ENCODE measurements around the gene TOMT. TPM values are rescaled to one million over a fixed set of nuclear protein-coding genes. Genes with fewer than 3 reads are reported as not detected.

TOMT gene
- total RNA-seq, result under 1 TPM in 1 of 5 experiments, not detected in 4; 0.42 TPM
- not detected for polyA plus RNA-seq
- total RNA-seq, result not detected

- ATAC-seq, result no peak
- DNase-seq, result no peak
- Histone ChIP-seq H3K27me3 (ENCODE audit: control insufficient read depth in 2 of 2, insufficient read depth in 2 of 2, low read length in 2 of 2) (no peaks in the 10 kb centered on the region), H3K9me3 (ENCODE audit: control insufficient read depth in 2 of 3, low read length in 3 of 3) (no peaks in the 10 kb centered on the region), H3K36me3 (ENCODE audit: control insufficient read depth in 2 of 3, insufficient read depth in 3 of 3, low read length in 3 of 3) (peaks cover 0 to 24% (median 4%) of the 10 kb centered on the region in 3 experiments), H3K4me3 (ENCODE audit: low read length) (no peak within 1 kb of the TSS), H3K27ac (ENCODE audit: low read depth, low read length) (no peak within 1 kb of the TSS), H3K4me1 (ENCODE audit: control insufficient read depth in 2 of 2, insufficient read depth in 2 of 2, low read length in 2 of 2) (peaks cover 20% of the 10 kb centered on the region in 2 donors)
- Mint-ChIP-seq H3K36me3 (peaks cover 4 to 22% (median 9%) of the 10 kb centered on the region in 5 donors), H3K4me1 (peaks cover 31 to 42% (median 35%) of the 10 kb centered on the region in 7 donors), H3K27me3 (no peaks in the 10 kb centered on the region), H3K27ac (peak within 1 kb of the TSS; percentile 1 to 98 (median 88)), H3K4me3 (peak within 1 kb of the TSS in 2 of 10 donors; percentile 8 to 82), H3K9me3 (no peaks in the 10 kb centered on the region)
- ChIA-PET POLR2A (interaction anchor here (0.6 to 1.2 kb wide), 4 partner anchors 19 to 65 kb away, joined by 3 to 7 read pairs (median 4); no protein-coding TSS in a partner anchor), CTCF (interaction anchor here (0.6 kb wide), 1 partner anchor 61 kb away, joined by 3 read pairs; no protein-coding TSS in a partner anchor)
- intact Hi-C loops (cut with micrococcal nuclease), result no loop called here
Observed at GRCh38 chr11:72105888-72106287, at the start of gene TOMT. Gene TOMT (plus strand): TSS chr11:72105924. CDS start chr11:72105952, 28 bp downstream.

DNA sequence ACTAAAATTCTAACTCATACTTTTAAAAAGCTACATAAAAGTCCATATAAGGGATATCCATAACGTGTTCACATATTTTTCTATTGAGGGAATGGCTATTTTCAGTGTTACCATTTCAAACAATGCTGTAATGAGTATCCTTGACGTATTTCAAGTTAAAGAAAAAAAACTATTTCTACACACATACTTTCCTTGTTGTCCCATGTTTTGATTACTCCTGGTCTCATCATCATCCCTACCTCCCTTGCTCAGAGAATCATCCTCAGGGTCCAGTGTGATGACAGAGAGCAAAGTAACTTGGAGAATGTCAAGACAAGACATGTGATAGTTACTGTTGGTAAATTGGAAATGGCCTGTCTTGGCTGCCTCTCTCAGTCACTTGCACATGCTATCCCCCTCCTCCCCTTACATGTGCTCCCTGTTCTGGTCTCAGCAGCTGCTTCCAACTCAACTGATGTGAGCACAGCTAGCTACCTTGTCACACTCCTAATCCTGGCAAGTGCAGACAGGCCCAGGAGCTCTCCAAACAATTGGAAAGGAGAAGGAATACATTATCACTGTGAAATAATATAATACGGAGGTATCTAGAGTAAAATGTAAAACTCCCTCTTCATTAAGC is 47.2 kb upstream of the TOMT start:
- no peaks in the 10 kb centered on the region for H3K27me3 ChIP-seq (ENCODE audit: control insufficient read depth in 2 of 2, insufficient read depth in 2 of 2, low read length in 2 of 2)
- ChIA-PET CTCF (interaction anchor here (1.4 kb wide), 1 partner anchor 32 kb away, joined by 3 read pairs; no protein-coding TSS in a partner anchor), POLR2A (interaction anchor here (2.4 kb wide), 1 partner anchor 15 kb away, joined by 7 read pairs; no protein-coding TSS in a partner anchor)
- no peaks in the 10 kb centered on the region for H3K9me3 Mint-ChIP-seq
- no peak overlapping the region for H3K4me3 Mint-ChIP-seq
- H3K27ac Mint-ChIP-seq, result peak overlapping the region in 2 of 9 donors; percentile 14 to 58
- no peaks in the 10 kb centered on the region for H3K27me3 Mint-ChIP-seq
- H3K36me3 Mint-ChIP-seq, result peaks cover 0 to 9% (median 8%) of the 10 kb centered on the region in 5 donors
- H3K9me3 ChIP-seq (ENCODE audit: control insufficient read depth in 2 of 3, low read length in 3 of 3), result no peaks in the 10 kb centered on the region
- ATAC-seq, result no peak
- intact Hi-C loops (cut with micrococcal nuclease), result no loop called here
- peaks cover 0 to 22% (median 0%) of the 10 kb centered on the region in 7 donors for H3K4me1 Mint-ChIP-seq
- H3K4me3 ChIP-seq (ENCODE audit: low read length), result no peak overlapping the region
- no peaks in the 10 kb centered on the region for H3K36me3 ChIP-seq (ENCODE audit: control insufficient read depth in 2 of 3, insufficient read depth in 3 of 3, low read length in 3 of 3)
- H3K4me1 ChIP-seq (ENCODE audit: control insufficient read depth in 2 of 2, insufficient read depth in 2 of 2, low read length in 2 of 2), result no peaks in the 10 kb centered on the region
- DNase-seq, result no peak
- no peak overlapping the region for H3K27ac ChIP-seq (ENCODE audit: low read depth, low read length)

DNA sequence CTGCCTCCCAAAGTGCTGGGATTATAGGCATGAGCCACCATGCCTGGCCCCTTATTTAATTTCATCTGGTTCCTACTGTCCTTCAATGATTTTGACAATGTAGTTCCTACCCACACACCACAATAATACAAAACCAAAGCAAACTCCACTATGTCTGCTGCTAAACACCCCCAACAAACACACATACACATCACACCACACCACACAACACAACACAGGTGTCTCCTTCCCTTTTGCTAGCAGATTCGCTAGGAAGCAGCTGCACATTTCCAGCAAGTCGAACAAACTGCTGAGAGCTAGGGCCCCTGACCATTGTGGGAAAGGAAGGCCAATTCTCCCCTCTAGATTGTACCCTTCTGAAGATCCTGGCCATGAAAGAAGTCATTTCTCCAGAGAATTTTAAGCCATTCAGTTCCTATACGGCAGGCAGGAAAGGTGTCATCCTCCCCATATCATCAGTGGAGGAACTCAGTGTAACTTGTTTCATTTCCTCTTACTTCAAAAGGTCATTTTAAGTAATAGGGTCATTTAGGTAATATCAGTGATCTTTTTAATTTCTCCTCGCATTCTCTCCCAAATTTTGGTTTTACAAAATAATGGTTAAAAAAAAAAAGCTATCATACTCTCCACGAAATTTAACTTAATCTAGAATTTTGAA is 43.9 kb upstream of the TOMT start:
- Histone ChIP-seq H3K4me1 (ENCODE audit: control insufficient read depth in 2 of 2, insufficient read depth in 2 of 2, low read length in 2 of 2) (no peaks in the 10 kb centered on the region), H3K27me3 (ENCODE audit: control insufficient read depth in 2 of 2, insufficient read depth in 2 of 2, low read length in 2 of 2) (no peaks in the 10 kb centered on the region), H3K27ac (ENCODE audit: low read depth, low read length) (no peak overlapping the region), H3K9me3 (ENCODE audit: control insufficient read depth in 2 of 3, low read length in 3 of 3) (no peaks in the 10 kb centered on the region), H3K4me3 (ENCODE audit: low read length) (no peak overlapping the region), H3K36me3 (ENCODE audit: control insufficient read depth in 2 of 3, insufficient read depth in 3 of 3, low read length in 3 of 3) (no peaks in the 10 kb centered on the region)
- H3K27ac Mint-ChIP-seq, result peak overlapping the region in 1 of 9 donors; percentile 58
- peaks cover 0 to 15% (median 9%) of the 10 kb centered on the region in 5 donors for H3K36me3 Mint-ChIP-seq
- CTCF ChIA-PET, result no interaction called here
- H3K4me1 Mint-ChIP-seq, result peaks cover 0 to 16% (median 4%) of the 10 kb centered on the region in 7 donors
- ATAC-seq, result no peak
- H3K9me3 Mint-ChIP-seq, result no peaks in the 10 kb centered on the region
- H3K4me3 Mint-ChIP-seq, result peak overlapping the region in 1 of 10 donors; percentile 2
- no peak for DNase-seq
- no peaks in the 10 kb centered on the region for H3K27me3 Mint-ChIP-seq
- POLR2A ChIA-PET, result no interaction called here
- intact Hi-C loops (cut with micrococcal nuclease), result no loop called here

DNA sequence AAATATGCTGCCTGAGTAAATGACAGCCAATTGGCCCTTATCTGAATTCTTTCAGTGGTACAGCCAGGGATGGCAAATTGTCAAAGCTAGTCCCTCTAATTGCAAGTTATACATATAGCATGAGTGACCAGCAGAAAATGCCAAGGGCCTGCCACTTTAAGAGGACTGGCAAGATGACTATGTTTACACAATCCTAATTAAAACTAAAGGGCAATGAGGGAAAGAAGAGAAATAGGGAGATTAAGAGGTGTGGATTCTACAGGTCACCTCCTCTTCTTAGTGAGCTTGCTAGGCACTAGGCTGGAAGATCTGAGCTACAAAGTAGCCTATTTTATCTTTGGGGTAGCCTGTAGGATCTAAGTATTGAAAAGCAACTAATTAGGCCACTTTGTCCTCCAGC is 38.9 kb upstream of the TOMT start:
- ATAC-seq (no peak), DNase-seq (no peak)
- no peaks in the 10 kb centered on the region for H3K27me3 Mint-ChIP-seq
- peak overlapping the region in 1 of 9 donors; percentile 53 for H3K27ac Mint-ChIP-seq
- POLR2A ChIA-PET, result interaction anchor here (0.5 to 1.2 kb wide), 4 partner anchors 8 to 78 kb away, joined by 3 read pairs; no protein-coding TSS in a partner anchor
- peaks cover 3 to 24% (median 12%) of the 10 kb centered on the region in 5 donors for H3K36me3 Mint-ChIP-seq
- H3K4me3 Mint-ChIP-seq, result no peak overlapping the region
- Histone ChIP-seq H3K36me3 (ENCODE audit: control insufficient read depth in 2 of 3, insufficient read depth in 3 of 3, low read length in 3 of 3) (no peaks in the 10 kb centered on the region), H3K9me3 (ENCODE audit: control insufficient read depth in 2 of 3, low read length in 3 of 3) (no peaks in the 10 kb centered on the region), H3K4me3 (ENCODE audit: low read length) (no peak overlapping the region), H3K27ac (ENCODE audit: low read depth, low read length) (no peak overlapping the region), H3K27me3 (ENCODE audit: control insufficient read depth in 2 of 2, insufficient read depth in 2 of 2, low read length in 2 of 2) (no peaks in the 10 kb centered on the region), H3K4me1 (ENCODE audit: control insufficient read depth in 2 of 2, insufficient read depth in 2 of 2, low read length in 2 of 2) (peaks cover 0 to under 1% of the 10 kb centered on the region in 2 donors)
- CTCF ChIA-PET, result no interaction called here
- H3K9me3 Mint-ChIP-seq, result no peaks in the 10 kb centered on the region
- intact Hi-C loops (cut with micrococcal nuclease), result no loop called here
- peaks cover 12 to 42% (median 24%) of the 10 kb centered on the region in 7 donors for H3K4me1 Mint-ChIP-seq

GRCh38 chr11:72067266-72067665 is 38.5 kb upstream of the TOMT start:
- no peak for ATAC-seq
- H3K27ac Mint-ChIP-seq, result peak overlapping the region in 1 of 9 donors; percentile 53

DNA sequence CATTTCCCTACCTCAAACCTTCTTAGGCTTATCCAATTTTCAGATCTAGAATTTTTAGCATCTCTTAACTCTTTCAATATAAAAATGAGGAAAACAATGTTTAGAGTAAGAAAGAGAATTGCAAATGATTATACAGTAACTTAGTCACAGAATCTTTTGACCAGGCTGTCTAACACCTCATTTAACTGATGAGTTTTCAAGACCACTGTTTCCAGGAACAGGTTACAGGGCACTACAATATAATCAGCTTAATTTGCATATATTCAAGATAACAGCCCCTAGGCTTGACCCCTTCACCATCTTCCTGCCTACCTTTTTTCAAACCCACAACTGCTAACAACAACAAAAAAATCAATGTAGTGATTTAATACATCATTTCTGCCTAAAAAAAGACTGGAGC is 38.0 kb upstream of the TOMT start:
- no peak overlapping the region for H3K4me3 Mint-ChIP-seq
- ChIA-PET POLR2A (interaction anchor here (0.5 to 1.2 kb wide), 3 partner anchors 25 to 299 kb away, joined by 3 read pairs; no protein-coding TSS in a partner anchor), CTCF (no interaction called here)
- H3K27ac ChIP-seq (ENCODE audit: low read depth, low read length), result no peak overlapping the region
- no peaks in the 10 kb centered on the region for H3K36me3 ChIP-seq (ENCODE audit: control insufficient read depth in 2 of 3, insufficient read depth in 3 of 3, low read length in 3 of 3)
- intact Hi-C loops (cut with micrococcal nuclease), result no loop called here
- H3K27ac Mint-ChIP-seq, result no peak overlapping the region
- peaks cover 0 to 4% of the 10 kb centered on the region in 2 donors for H3K4me1 ChIP-seq (ENCODE audit: control insufficient read depth in 2 of 2, insufficient read depth in 2 of 2, low read length in 2 of 2)
- H3K9me3 Mint-ChIP-seq, result no peaks in the 10 kb centered on the region
- no peak overlapping the region for H3K4me3 ChIP-seq (ENCODE audit: low read length)
- H3K27me3 ChIP-seq (ENCODE audit: control insufficient read depth in 2 of 2, insufficient read depth in 2 of 2, low read length in 2 of 2), result no peaks in the 10 kb centered on the region
- ATAC-seq (no peak), DNase-seq (no peak)
- peaks cover 15 to 50% (median 30%) of the 10 kb centered on the region in 7 donors for H3K4me1 Mint-ChIP-seq
- no peaks in the 10 kb centered on the region for H3K27me3 Mint-ChIP-seq
- peaks cover 0 to 19% (median 11%) of the 10 kb centered on the region in 5 donors for H3K36me3 Mint-ChIP-seq
- H3K9me3 ChIP-seq (ENCODE audit: control insufficient read depth in 2 of 3, low read length in 3 of 3), result no peaks in the 10 kb centered on the region

More at GRCh38 chr11:72067266-72067665, 38.5 kb upstream of the TOMT start:
- H3K36me3 Mint-ChIP-seq, result peaks cover 0 to 20% (median 11%) of the 10 kb centered on the region in 5 donors
- no peak for DNase-seq
- H3K27me3 ChIP-seq (ENCODE audit: control insufficient read depth in 2 of 2, insufficient read depth in 2 of 2, low read length in 2 of 2), result no peaks in the 10 kb centered on the region
- H3K4me1 ChIP-seq (ENCODE audit: control insufficient read depth in 2 of 2, insufficient read depth in 2 of 2, low read length in 2 of 2), result peaks cover 0 to 4% of the 10 kb centered on the region in 2 donors
- no peak overlapping the region for H3K27ac ChIP-seq (ENCODE audit: low read depth, low read length)
- H3K27me3 Mint-ChIP-seq, result no peaks in the 10 kb centered on the region
- no peaks in the 10 kb centered on the region for H3K9me3 Mint-ChIP-seq
- CTCF ChIA-PET, result no interaction called here
- no peak overlapping the region for H3K4me3 Mint-ChIP-seq
- no peaks in the 10 kb centered on the region for H3K36me3 ChIP-seq (ENCODE audit: control insufficient read depth in 2 of 3, insufficient read depth in 3 of 3, low read length in 3 of 3)
- intact Hi-C loops (cut with micrococcal nuclease), result no loop called here
- H3K4me1 Mint-ChIP-seq, result peaks cover 13 to 46% (median 28%) of the 10 kb centered on the region in 7 donors
- POLR2A ChIA-PET, result interaction anchor here (1.1 to 1.2 kb wide), 2 partner anchors 25 to 29 kb away, joined by 3 read pairs; no protein-coding TSS in a partner anchor
- H3K4me3 ChIP-seq (ENCODE audit: low read length), result no peak overlapping the region
- H3K9me3 ChIP-seq (ENCODE audit: control insufficient read depth in 2 of 3, low read length in 3 of 3), result no peaks in the 10 kb centered on the region
